GM19239 (cell line): ENCODE results near the gene HSPA12B.

Experiments
- DNase-seq: peaks from one replicate; pipeline ENCODE4 v3.0.0; 2011; ENCODE audit warnings: low spot score; ENCODE audit not compliant: insufficient read length
- FAIRE-seq: peaks from 2 replicates; lab custom pipeline; 2011; peaks lifted over from hg19 to GRCh38; lab: Jason Lieb, UNC

Gene HSPA12B

GRCh38 chr20:3800256-3800877, 67.9 kb downstream of the HSPA12B start:
- FAIRE-seq (no peak), DNase-seq (no peak)

- DNase-seq (no peak), FAIRE-seq (no peak)
These were observed 68.4 kb downstream of the HSPA12B start for GRCh38 chr20:3800878-3801260.

- DNase-seq, result no peak
- FAIRE-seq, result no peak
These were observed 68.8 kb downstream of the HSPA12B start for GRCh38 chr20:3801299-3801698.

- no peak for FAIRE-seq
- no peak for DNase-seq
These were observed 69.4 kb downstream of the HSPA12B start for GRCh38 chr20:3801846-3802245.
